ENCODE data around the gene CCDC69.

DNA sequence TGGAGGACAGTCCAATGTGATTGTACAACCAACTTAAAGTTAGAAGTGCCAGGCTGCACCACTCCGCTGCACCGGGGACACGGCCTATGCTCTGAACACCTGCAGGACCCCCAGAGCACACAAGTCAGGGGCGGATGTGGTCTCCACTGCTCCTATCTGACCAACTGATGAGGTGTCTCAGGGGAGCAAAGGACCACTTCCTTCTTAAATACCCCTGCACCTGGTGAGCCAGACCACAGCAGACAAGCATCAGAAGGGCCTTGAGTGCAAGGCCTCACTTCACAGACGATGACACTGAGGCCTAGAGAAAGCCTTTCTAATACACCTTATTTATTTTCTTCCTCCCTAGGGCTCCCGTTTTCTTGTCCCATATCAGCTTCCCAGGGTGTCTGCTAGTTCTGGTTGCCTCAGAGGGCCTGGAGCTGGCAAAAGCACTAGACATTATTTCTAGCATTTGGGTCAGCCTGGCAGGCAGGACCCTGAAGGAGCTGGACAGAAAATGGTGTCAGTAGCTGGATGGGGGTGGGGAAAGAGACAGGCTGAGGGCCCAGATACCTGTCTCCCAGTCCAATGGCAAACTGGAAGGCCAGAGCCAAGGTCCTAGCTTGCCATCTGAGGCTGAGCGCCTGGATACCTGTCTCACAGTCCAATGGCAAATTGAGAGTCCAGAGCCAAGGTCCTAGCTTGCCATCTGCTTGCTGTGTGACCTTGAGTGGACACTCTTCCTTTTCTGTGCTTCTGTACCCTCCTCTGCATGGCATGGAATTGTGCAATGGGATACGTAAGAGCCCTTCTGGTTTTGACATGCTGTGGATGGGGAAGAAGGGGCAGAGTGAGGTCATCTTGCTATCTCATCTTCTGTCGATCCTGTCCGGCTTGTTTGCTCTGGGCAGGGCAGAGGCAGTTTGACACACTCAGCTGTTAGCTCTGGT, 9.0 kb downstream of the CCDC69 start:
- TF ChIP-seq, protein P1, sequence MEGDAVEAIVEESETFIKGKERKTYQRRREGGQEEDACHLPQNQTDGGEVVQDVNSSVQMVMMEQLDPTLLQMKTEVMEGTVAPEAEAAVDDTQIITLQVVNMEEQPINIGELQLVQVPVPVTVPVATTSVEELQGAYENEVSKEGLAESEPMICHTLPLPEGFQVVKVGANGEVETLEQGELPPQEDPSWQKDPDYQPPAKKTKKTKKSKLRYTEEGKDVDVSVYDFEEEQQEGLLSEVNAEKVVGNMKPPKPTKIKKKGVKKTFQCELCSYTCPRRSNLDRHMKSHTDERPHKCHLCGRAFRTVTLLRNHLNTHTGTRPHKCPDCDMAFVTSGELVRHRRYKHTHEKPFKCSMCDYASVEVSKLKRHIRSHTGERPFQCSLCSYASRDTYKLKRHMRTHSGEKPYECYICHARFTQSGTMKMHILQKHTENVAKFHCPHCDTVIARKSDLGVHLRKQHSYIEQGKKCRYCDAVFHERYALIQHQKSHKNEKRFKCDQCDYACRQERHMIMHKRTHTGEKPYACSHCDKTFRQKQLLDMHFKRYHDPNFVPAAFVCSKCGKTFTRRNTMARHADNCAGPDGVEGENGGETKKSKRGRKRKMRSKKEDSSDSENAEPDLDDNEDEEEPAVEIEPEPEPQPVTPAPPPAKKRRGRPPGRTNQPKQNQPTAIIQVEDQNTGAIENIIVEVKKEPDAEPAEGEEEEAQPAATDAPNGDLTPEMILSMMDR (IDR thresholded peaks at IDR 0.05) = no peak
- no peak for TF ChIP-seq POLR2A (IDR thresholded peaks at IDR 0.05)

Measured in body of pancreas (tissue), 4 donors.